Lower leg skin (tissue), 4 donors: Measurements from ENCODE around the gene DBP. TPM values are rescaled to one million over a fixed set of nuclear protein-coding genes. Genes with fewer than 3 reads are reported as not detected.
A peak's percentile ranks its signal among the peaks of the same experiment; 100 is the strongest.

Experiments
- DNase-seq, 2 donors: peaks; one replicate each; pipeline ENCODE4 v3.0.0-alpha.2; 2019; ENCODE audit warnings: low spot score in 2 of 2
- H3K4me3 ChIP-seq: fragments of 200-600 bp; sonication (generic); 2 replicates; pipeline ENCODE4 v1.5.1; 2017; ENCODE audit warnings: mild to moderate bottlenecking, low read depth; ENCODE audit not compliant: poor library complexity, severe bottlenecking
- POLR2A ChIP-seq, 2 donors: fragments of 450-650 bp; IDR thresholded peaks; one replicate each; pipeline ENCODE4 v1.6.1; 2016 to 2017; ENCODE audit warnings: antibody characterized with exemption in 2 of 2, mild to moderate bottlenecking in 1 of 2, moderate library complexity in 1 of 2
- WGBS, 2 donors: methylation state at CpG; one replicate each; pipeline ENCODE4 v1.1.5; 2018; 5-methylcytosine and 5-hydroxymethylcytosine counted together
- intact Hi-C: fragments of 100-400 bp; cut with DNase I; formaldehyde crosslinking; loops from one replicate; pipeline ENCODE4 v1.15.0; 2023; ENCODE audit warnings: low total_unique reads
- total RNA-seq, 4 donors: library from RNA; depleted of rRNA; stranded (reverse); fragments of >200 nt; gene quantifications; one replicate each; pipeline ENCODE4 v1.1.0, GENCODE V29; 2016
- TF ChIP-seq, protein P1 (sequence below), 3 donors: fragments of 450-650 bp; IDR thresholded peaks; one replicate each; pipeline ENCODE4 v1.5.1; 2016; ENCODE audit warnings: antibody characterized with exemption in 3 of 3, mild to moderate bottlenecking in 3 of 3, moderate library complexity in 2 of 3

The DBP gene
- total RNA-seq, 4 donors from 2014 or later: 21.1 to 41.6 (median 24.8) TPM

DNA sequence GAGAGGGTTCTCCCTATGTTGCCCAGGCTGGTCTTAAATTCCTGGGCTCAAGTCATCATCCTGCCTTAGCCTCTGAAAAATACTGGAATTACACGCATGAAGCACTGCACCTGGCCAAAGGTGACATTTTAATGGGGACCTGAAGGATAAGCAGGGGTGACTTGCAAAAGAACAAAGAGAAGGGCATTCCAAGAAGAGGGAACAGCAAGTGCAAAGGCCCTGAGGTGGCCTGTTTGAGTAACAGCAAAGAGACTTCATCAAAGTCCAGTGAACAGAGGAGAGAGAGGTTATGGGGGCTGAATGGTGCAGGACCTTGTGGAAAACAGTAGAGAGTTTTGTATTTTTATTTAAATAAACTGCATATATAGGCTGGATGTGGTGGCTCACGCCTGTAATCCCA, 4.7 kb upstream of the DBP start:
- 95 to 97% methylated on average over 2 of the region's 2 CpGs for WGBS, 2 donors
- intact Hi-C loops: loop anchor here (10.0 kb wide), 2 partner anchors 143 to 193 kb away; partner anchors contain the start of gene HSD17B14
- H3K4me3 ChIP-seq: no peak overlapping the region
- TF ChIP-seq POLR2A (IDR thresholded peaks at IDR 0.05): no peak
- TF ChIP-seq, protein P1, sequence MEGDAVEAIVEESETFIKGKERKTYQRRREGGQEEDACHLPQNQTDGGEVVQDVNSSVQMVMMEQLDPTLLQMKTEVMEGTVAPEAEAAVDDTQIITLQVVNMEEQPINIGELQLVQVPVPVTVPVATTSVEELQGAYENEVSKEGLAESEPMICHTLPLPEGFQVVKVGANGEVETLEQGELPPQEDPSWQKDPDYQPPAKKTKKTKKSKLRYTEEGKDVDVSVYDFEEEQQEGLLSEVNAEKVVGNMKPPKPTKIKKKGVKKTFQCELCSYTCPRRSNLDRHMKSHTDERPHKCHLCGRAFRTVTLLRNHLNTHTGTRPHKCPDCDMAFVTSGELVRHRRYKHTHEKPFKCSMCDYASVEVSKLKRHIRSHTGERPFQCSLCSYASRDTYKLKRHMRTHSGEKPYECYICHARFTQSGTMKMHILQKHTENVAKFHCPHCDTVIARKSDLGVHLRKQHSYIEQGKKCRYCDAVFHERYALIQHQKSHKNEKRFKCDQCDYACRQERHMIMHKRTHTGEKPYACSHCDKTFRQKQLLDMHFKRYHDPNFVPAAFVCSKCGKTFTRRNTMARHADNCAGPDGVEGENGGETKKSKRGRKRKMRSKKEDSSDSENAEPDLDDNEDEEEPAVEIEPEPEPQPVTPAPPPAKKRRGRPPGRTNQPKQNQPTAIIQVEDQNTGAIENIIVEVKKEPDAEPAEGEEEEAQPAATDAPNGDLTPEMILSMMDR (IDR thresholded peaks at IDR 0.05): no peak
- DNase-seq: no peak

DNA sequence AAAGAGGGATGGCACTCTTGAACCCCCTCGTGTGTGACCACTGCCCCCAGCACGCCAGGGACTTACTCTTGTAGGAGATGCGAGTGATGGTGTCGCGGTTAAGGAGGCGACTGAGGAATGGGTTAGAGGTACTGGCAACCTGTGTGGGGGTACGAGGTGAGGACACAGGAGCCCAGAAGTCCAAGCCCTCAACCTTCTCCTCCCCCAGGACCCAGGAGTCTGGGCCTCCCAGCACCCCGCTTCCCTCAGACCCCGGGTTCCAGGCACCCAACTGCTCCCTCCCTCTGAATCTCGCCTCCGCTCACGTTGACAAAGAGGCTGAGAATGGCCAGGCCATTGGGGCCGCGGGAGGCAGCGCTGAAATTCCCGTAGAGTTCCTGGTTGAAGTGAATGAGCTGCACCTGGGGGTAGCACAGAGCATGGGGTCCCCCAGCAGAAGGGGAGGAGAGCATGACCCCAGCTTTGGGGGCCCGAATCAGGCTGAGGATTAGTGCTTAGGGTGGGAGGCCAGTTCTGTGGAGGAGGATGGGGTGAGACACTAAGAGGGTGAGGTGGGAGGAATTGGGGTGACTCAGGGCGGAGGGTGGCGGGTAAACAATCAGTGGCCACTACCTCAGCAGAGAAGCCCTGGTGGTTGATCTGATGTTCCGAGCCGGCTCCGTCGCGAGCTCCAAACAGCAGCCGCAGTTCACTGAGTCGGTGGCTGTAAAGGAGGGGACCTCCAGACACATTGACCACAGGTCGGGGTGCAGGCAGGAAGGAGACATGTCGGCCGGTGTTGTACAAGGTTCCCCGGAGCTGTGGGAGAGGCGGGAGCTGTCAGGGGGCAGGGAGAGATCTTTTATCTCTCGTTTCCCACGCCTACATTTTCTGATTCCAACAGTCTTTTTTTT, 2.5 kb upstream of the DBP start:
- H3K4me3 ChIP-seq: no peak overlapping the region
- no peak for TF ChIP-seq POLR2A (IDR thresholded peaks at IDR 0.05)
- TF ChIP-seq, protein P1 (IDR thresholded peaks at IDR 0.05): no peak
- WGBS, 2 donors: 67 to 71% methylated on average over 33 of the region's 33 CpGs
- no peak for DNase-seq
- intact Hi-C loops: loop anchor here (10.0 kb wide), 2 partner anchors 145 to 195 kb away; partner anchors contain the start of gene HSD17B14

DNA sequence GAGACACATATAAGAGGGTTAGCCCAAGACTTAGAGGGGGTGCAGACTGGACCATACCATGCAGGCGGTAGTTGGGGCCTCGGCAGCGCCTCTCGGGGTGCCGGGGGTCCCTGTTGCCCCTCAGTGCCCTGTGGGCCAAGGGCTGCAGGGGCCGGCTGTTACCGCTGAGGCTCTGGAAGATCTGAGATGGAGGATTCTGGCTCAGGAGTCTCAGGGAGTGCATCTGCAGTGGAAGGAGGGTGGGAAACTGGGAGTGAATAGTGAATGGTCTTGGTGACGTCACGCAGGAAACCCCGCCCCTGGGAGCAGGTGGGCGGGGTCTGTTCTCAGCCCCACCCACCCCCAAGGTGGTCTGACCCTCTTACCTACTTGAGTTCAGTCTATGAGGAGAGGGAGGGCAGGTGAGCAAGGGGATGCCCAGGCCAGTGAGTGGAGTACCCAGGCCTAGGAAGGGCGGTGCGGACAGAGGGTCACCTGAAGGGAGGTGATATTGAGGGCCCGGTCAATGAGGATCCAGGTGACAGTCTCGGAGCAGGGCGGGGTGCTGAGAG, 1.7 kb upstream of the DBP start:
- DNase-seq: no peak
- intact Hi-C loops: no loop called here
- TF ChIP-seq POLR2A (IDR thresholded peaks at IDR 0.05): no peak
- TF ChIP-seq, protein P1 (IDR thresholded peaks at IDR 0.05): no peak
- H3K4me3 ChIP-seq: no peak overlapping the region
- WGBS, 2 donors: 68 to 75% methylated on average over 16 of the region's 16 CpGs

DNA sequence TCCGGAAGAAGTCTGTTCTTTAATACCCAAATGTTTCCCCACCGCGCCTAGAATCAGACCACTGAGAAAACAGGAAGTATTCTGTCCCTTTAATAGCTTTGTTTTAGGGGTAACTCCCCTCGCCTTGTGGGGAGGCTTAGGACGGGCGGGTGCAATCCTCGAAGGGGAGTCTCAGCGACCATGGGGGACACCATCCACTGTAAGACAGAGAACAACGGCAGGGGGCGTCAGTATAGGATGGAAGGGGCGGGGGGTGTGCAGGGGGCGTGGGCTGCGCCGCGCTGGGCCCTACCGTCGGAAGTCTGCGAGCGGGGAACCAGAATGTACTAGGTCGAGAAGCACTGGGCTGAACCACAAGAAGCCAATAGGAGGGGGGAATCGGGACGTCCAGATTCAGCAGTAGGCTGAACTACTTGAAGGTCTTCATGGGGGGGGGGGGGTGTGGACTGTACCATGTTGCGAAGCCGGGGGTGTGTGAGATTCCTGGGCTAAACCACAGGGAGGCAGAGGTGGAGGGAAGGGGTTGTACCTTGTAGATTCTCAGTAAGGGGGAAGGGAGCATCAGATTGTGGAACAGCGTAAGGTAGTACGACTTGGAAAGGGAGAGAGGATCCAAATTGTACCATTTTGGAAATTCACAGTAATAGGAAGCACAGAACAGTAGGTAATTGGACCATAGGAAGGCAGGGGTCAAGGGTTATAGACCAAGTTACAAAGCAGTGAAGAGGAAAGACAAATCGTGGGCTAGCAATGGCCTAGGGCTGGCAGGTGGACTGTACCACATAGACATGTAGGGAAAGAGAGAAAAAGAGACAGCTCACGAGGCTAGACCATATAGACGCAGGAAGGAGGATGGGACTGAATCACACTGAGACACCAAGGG, 1.0 kb upstream of the DBP start:
- peak overlapping the region; percentile 37 for H3K4me3 ChIP-seq
- TF ChIP-seq, protein P1 (IDR thresholded peaks at IDR 0.05): no peak
- TF ChIP-seq POLR2A (IDR thresholded peaks at IDR 0.05): no peak
- peak; percentile 90 to 95 for DNase-seq
- WGBS, 2 donors: 5 to 9% methylated on average over 19 to 28 of the region's 29 CpGs
- intact Hi-C loops: no loop called here

DNA sequence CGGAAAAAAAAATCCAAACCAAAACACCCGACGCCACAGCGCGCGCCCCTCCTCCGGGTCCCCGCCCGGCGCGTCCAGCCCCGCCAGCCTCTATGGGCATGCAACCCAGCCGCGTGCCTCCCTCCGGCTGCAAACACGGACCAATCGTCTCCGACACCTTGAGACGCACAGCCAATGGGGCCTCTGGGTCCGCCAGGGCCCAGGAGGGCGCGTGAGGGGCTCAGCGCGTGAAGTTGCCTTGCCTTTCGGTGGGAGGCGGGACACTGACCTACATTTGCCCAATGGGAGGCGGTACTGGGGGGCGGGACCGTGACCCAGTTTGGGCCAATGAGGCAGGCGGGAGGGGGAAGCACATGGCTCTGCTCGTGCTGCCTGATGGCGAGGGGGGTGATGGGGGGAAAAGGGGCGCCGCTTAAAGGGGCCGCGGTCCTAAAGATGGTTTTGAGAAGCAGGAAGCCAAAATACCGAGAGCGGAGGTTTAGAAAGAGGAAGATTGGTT, 319 bp upstream of the DBP start:
- no peak for TF ChIP-seq POLR2A (IDR thresholded peaks at IDR 0.05)
- TF ChIP-seq, protein P1 (IDR thresholded peaks at IDR 0.05): no peak
- peak overlapping the region; percentile 59 for H3K4me3 ChIP-seq
- peak; percentile 99 to 100 for DNase-seq
- intact Hi-C loops: no loop called here
- WGBS, 2 donors: 1% methylated on average over 16 to 34 of the region's 38 CpGs
